ENCODE results near the gene PRRT1B.

Gene PRRT1B

DNA sequence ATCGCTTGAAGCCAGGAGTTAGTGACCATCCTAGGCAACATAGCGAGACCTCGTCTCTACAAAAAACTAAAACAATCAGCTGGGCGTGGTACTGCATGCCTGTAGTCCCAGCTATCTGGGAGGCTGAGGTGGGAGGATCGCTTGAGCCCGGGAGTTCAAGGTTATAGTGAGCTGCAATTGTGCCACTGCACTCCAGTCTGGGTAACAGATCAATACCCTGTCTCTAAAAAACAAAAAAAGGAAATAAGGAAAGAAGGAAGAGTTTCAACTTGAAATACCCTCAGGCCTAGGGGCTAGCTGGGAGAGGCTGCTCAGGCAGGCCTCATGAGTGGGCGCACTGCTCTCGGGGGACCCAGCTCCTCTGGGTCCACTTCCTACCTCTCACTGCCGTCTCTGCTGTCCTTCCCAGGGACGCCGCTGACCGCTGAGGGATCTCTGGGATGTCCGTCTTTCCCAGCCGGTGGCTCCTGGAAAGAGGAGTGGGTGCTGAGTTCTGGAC, 56.4 kb downstream of the PRRT1B start:
- no peak for DNase-seq

DNA sequence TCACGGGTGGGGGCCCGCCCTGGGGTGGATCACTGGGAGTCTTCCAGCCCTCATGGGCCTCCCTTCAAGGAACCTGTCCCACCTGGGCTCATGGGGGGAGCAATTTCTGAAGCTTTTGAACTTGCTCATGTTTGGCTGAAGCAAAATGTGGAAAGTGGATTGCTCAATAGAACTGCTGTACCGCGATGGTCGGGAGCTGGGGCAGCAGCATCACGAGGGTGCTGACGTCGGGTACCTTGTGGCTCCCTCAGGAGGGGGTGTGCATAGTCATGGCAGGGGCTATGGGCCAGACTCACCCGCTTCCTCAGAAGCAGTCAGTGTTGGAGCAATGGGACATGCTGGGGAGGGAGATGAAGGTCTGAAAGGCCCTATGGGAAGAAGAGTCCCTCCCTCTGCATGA, 57.9 kb downstream of the PRRT1B start:
- DNase-seq: no peak

DNA sequence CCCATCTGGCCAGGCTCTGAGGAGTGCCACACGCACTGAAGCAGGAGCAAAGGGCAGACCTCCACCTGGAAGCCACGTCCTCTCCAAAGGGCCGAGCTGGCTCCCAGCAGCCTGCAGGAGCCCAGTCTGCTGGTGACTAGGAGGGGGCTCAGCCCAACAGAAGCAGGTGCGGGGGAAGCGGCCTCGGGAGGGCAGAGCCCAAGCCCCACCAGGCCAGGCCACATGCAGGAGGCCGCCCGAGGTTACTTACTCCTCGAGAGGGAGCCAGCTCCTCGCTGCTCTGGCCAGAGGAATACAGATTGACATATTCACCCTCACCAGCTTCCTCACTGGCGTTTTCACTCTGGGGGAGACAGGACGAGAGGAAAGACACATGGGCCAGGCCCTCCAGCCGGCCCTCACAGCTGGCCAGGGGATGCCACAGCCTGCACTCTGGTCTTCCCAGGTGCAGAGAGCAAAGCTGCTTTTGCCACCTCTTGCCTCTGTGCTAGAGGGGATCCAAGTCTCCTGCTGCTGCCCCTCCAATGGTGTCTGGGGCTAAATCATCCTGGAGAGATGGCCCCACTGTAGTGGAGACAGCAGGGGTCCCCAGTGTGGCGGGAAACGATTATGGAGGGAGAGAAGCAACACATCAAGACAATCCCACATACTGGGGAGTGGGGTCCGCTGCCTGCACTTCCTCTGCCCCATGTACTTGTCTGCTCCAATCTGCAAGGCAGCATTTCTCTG, 58.6 kb downstream of the PRRT1B start:
- no peak for DNase-seq

DNA sequence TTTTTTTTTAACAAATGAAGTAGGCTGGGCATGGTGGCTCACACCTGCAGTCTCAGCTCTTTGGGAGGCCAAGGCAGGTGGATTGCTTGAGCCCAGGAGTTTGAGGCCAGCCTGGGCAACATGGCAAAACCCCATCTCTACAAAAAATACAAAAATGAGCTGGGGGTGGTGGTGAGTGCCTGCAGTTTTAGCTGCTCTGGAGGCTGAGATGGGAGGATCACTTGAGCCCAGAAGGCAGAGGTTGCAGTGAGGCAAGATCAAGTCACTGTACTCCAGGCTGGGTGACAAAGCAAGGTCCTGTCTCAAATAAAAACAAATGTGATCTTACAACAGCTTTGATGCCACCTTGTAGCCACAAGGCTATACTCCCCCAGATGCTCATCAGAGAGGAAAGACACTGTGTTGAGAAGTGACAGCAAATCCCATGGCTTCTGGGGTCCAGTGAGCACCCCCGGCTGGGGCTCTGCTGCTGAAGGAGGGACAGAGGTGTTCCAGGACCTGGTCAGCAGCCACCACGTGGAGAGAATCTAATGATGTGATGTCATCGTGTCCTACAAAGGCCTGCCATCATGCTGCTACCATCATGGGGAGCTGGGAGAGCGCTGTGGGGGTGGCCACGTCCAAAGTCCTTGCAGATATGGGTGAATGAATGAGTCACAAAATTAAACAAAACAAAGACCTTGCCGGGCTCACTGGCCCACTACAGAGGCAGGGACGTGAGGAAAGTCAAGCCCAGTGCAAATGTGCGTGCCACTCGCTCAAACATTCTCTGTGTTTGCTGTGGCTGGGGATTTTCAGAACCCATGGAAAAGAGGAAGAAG, 60.7 kb downstream of the PRRT1B start:
- DNase-seq: no peak

DNA sequence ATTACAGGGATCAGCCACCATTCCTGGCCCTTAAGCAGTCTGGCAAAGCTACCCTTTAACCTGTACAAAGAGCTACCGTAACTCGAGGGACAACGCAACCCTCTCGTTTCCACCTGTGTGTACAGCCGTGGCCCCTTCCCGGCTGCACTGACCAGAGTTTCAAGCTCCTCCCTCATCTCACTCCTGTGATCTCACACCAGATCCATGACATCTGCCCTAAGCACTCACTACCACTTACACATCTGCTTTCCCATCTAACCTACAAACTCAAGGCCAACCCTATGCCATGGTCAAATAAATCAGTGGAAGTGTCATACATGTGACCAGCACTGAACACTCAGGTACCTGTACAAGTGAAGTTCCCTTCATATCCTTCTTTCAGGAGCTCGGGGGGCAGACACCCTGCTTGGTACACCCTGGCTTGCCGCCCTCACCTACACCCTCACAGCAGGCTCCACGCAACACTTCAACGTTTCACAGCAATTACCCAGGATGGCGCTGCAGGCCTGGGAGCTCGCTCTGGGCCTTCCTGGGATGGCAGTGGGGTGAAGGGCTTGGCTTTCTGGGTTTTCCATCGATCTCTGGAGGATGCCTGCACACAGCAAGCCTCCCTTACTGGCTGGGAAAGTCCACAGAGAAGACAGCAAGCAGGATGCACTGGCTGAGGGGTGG, 61.7 kb downstream of the PRRT1B start:
- DNase-seq: no peak

DNA sequence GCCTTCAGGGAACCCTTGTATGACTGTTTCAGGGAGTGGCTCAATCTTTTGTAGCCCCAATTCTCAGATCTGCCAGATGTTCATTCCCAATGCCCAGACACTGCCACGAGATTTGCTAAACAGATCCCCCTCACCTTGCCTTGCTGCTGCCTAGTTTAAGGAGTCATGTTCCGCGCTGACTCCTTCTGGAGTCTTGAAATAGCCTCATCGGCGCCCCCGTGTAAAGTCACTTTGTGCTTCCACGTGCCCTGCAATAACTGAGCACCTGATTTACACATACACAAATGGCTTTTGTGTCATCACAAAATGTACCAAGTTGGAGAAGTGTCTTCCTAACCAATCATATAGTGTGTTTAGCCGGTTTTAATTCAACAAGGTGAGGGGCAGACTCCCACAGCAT, 62.3 kb downstream of the PRRT1B start:
- no peak for DNase-seq

DNA sequence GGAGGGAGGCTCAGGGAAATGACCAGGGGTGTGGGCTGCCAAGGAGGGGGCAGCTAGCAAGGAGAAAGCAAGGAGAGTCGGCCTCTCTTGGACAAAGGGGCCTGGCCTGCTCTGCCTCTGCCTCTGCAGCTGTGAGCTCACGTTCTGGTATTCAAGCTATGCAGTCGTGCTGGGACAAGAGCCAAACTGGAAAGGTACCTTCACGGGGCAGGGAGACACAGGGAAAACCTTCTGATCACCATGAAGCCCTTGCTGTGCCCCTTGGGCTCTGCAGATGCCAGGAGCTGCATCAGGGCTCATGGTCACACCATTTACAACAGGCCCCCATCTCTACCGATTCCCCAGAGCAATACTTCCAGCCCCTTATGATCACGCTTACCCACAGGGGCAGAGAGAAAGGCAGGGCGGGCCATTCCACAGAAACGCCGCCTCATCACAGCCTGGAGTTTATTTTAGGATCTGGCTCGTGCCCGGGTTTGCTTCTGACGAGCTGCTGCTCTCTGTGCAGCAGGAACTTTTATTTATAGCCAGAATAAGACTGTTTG, 63.2 kb downstream of the PRRT1B start:
- DNase-seq: no peak
